GM23338 (cell line): Measurements from ENCODE around the gene NUDT6. TPM values are rescaled to one million over a fixed set of nuclear protein-coding genes. Genes with fewer than 3 reads are reported as not detected.
A peak's percentile ranks its signal among the peaks of the same experiment; 100 is the strongest.

Source experiments
- ATAC-seq: fragments of 200-7000 bp; cut with Tn5 transposase; 3 replicates; pipeline ENCODE4 v1.9.1; 2020
- DNase-seq: peaks from one replicate; pipeline ENCODE4 v3.0.0-alpha.2; 2015; ENCODE audit warnings: low spot score
- H2AFZ ChIP-seq: fragments of 200-600 bp; sonication (generic); 2 replicates; pipeline ENCODE4 v1.8.0; 2016; ENCODE audit warnings: antibody characterized with exemption, mild to moderate bottlenecking, moderate library complexity
- H3F3A ChIP-seq: fragments of 200-600 bp; sonication (generic); replicated peaks from 2 replicates; pipeline ENCODE4 v1.8.0; 2017; ENCODE audit warnings: antibody characterized with exemption, mixed run types, low read depth
- H3K27ac ChIP-seq: fragments of 200-600 bp; sonication (generic); 2 replicates; pipeline ENCODE4 v1.6.1; 2016; ENCODE audit warnings: low read depth
- H3K27me3 ChIP-seq: fragments of 200-600 bp; sonication (generic); 2 replicates; pipeline ENCODE4 v1.8.0; 2016; ENCODE audit warnings: mild to moderate bottlenecking, mixed run types, moderate library complexity; ENCODE audit not compliant: insufficient read depth
- H3K36me3 ChIP-seq: fragments of 200-600 bp; sonication (generic); 2 replicates; pipeline ENCODE4 v1.8.0; 2016; ENCODE audit warnings: mild to moderate bottlenecking; ENCODE audit not compliant: insufficient read depth
- H3K4me1 ChIP-seq: fragments of 200-600 bp; sonication (generic); 2 replicates; pipeline ENCODE4 v1.8.0; 2016; ENCODE audit warnings: mild to moderate bottlenecking, moderate library complexity; ENCODE audit not compliant: insufficient read depth
- H3K4me2 ChIP-seq: fragments of 200-600 bp; sonication (generic); 2 replicates; pipeline ENCODE4 v1.7.1; 2017; ENCODE audit warnings: mixed run types
- H3K4me3 ChIP-seq: fragments of 200-600 bp; sonication (generic); 2 replicates; pipeline ENCODE4 v1.6.1; 2016; ENCODE audit warnings: mixed run types
- H3K79me2 ChIP-seq: fragments of 200-600 bp; sonication (generic); replicated peaks from 2 replicates; pipeline ENCODE4 v1.8.0; 2017; ENCODE audit warnings: mild to moderate bottlenecking; ENCODE audit not compliant: insufficient read depth
- H3K9me2 ChIP-seq: fragments of 200-600 bp; sonication (generic); 2 replicates; pipeline ENCODE4 v1.8.0; 2017; ENCODE audit not compliant: insufficient read depth
- H4K20me1 ChIP-seq: fragments of 200-600 bp; sonication (generic); replicated peaks from 2 replicates; pipeline ENCODE4 v1.8.0; 2017; ENCODE audit warnings: mild to moderate bottlenecking; ENCODE audit not compliant: insufficient read depth
- H3K27ac Mint-ChIP-seq: 2 replicates; pipeline ENCODE4 v1.8.0; 2020; ENCODE audit warnings: inconsistent platforms, mild to moderate bottlenecking, moderate library complexity, mixed read lengths
- H3K27me3 Mint-ChIP-seq: 3 replicates; pipeline ENCODE4 v1.8.0; 2022; ENCODE audit warnings: low read depth, mild to moderate bottlenecking, moderate library complexity, mixed read lengths, inconsistent platforms; ENCODE audit not compliant: insufficient read depth, poor library complexity
- H3K36me3 Mint-ChIP-seq: 3 replicates; pipeline ENCODE4 v1.8.0; 2021; ENCODE audit warnings: low read depth, mild to moderate bottlenecking, inconsistent platforms, moderate library complexity, mixed read lengths
- H3K4me1 Mint-ChIP-seq: 3 replicates; pipeline ENCODE4 v1.8.0; 2020; ENCODE audit warnings: mild to moderate bottlenecking, inconsistent platforms, mixed read lengths
- H3K4me3 Mint-ChIP-seq: 3 replicates; pipeline ENCODE4 v1.8.0; 2021; ENCODE audit warnings: moderate library complexity, mild to moderate bottlenecking, inconsistent platforms, mixed read lengths
- H3K9me3 Mint-ChIP-seq: 3 replicates; pipeline ENCODE4 v1.8.0; 2020; ENCODE audit warnings: moderate library complexity, mild to moderate bottlenecking, inconsistent platforms, mixed read lengths
- CREB1 ChIP-seq: fragments of 250-450 bp; sonication (Bioruptor Pico); IDR thresholded peaks from 2 replicates; pipeline ENCODE4 v1.5.0; 2020; ENCODE audit warnings: low read depth, mild to moderate bottlenecking, moderate library complexity
- EZH2 ChIP-seq: fragments of 200-600 bp; sonication (generic); IDR thresholded peaks from one replicate; pipeline ENCODE4 v1.8.0; 2017; ENCODE audit warnings: antibody characterized with exemption, mild to moderate bottlenecking, low read depth; ENCODE audit not compliant: unreplicated experiment
- POLR2AphosphoS5 ChIP-seq: IDR thresholded peaks from 2 replicates; pipeline ENCODE4 v1.6.1; 2016; ENCODE audit warnings: antibody characterized with exemption, low read depth
- long read RNA-seq: library from polyadenylated mRNA; unstranded; transcript quantifications from one replicate; pipeline ENCODE4 v2.0.0, GENCODE V29; 2020; ENCODE audit not compliant: unreplicated experiment
- polyA plus RNA-seq: library from polyadenylated mRNA; unstranded; fragments of >200 nt; fragmentation: Nextera tagmentation; extraction: Ambion mirVana; gene quantifications from 2 replicates; pipeline ENCODE4 v1.2.1, GENCODE V29; 2016
- total RNA-seq: library from RNA; depleted of rRNA; stranded (reverse); fragments of >200 nt; shearing (Covaris generic); gene quantifications from 2 replicates; pipeline ENCODE4 v1.2.3, GENCODE V29; 2014; rRNA removed
- TF ChIP-seq, protein P1 (sequence below): IDR thresholded peaks from one replicate; pipeline ENCODE4 v1.6.1; 2018; ENCODE audit warnings: antibody characterized with exemption; ENCODE audit not compliant: unreplicated experiment
- TF ChIP-seq, protein P2 (sequence below): IDR thresholded peaks from 2 replicates; pipeline ENCODE4 v1.6.1; 2016; ENCODE audit warnings: antibody characterized with exemption
- TF ChIP-seq, protein P3 (sequence below), 2 experiments: fragments of 200-600 bp in 1 of 2; sonication (generic) in 1 of 2; conservative IDR thresholded peaks; 2 replicates each; pipeline versions ENCODE4 v1.5.1 to v1.6.1; 2016 to 2017; ENCODE audit warnings: antibody characterized with exemption in 2 of 2, low read depth in 2 of 2, mild to moderate bottlenecking in 2 of 2, moderate library complexity in 1 of 2
- TF ChIP-seq, protein P4 (sequence below): fragments of 250-450 bp; sonication (Bioruptor Pico); IDR thresholded peaks from 2 replicates; pipeline ENCODE4 v1.5.0; 2020; ENCODE audit warnings: mild to moderate bottlenecking, moderate library complexity

NUDT6 gene, protein sequence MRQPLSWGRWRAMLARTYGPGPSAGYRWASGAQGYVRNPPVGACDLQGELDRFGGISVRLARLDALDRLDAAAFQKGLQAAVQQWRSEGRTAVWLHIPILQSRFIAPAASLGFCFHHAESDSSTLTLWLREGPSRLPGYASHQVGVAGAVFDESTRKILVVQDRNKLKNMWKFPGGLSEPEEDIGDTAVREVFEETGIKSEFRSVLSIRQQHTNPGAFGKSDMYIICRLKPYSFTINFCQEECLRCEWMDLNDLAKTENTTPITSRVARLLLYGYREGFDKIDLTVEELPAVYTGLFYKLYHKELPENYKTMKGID
- 4.4 and 4.9 TPM in 2 replicates for total RNA-seq
- polyA plus RNA-seq, result 9.1 TPM in 2 replicates
- long read RNA-seq, partial matches to known transcripts, result 8 of 14 reads
- long read RNA-seq, other reads (novel, unspliced or antisense), result 3 of 14 reads

DNA sequence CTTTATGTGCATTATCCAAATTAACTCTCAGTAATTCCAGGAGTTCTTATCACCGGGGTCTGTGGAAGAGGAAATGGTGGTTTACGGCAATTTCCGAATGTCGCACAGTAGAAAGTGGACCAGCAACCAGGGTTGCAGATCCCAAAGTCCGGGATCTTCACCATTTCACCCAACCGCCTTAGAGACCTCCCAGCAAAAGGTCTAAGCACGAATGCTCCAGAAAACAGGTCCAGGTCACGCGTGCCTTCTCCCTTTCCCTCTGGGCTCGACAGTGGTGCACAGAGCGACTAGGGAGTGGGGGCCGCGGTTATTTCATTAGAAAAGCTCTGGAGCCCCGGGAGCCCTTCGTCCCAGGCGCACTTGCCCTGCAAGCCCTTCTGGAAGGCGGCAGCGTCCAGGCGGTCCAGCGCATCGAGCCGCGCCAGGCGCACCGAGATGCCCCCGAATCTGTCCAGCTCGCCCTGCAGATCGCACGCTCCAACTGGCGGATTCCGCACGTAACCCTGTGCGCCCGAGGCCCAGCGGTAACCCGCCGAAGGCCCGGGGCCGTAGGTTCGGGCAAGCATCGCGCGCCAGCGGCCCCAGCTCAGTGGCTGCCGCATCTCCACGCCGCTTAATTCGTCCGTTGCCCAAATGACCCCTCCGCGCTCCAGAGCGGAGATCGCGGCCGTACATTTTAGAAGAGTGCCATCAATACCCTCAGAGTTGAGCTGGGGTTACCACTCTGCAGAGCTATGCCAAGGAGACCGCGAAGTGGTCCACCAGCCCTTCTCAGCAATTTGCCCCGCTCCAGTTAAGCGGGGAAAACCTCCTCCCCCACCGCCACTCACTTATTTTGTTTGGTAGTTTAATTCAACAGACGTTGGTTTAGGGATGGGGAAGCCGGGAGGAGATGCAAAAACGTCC is at the start of gene NUDT6:
Gene NUDT6 (minus strand): TSS at position 627 of the 906 bp plus-strand sequence. CDS start 25 bp downstream, at position 602.
- H3K4me1 ChIP-seq, result peaks cover 27% of the 10 kb centered on the region
- peaks cover 10% of the 10 kb centered on the region; the same call in 2 of the 3 replicates for H3K4me1 Mint-ChIP-seq
- no peaks in the 10 kb centered on the region for H3K27me3 ChIP-seq
- DNase-seq (peak; percentile 86), ATAC-seq (peak; percentile 86)
- TF ChIP-seq CREB1 (CRISPR knock-in tag), result 0 out of 2 replicates have a peak, but pooled peaks have one; percentile 32
- TF ChIP-seq, protein P1, sequence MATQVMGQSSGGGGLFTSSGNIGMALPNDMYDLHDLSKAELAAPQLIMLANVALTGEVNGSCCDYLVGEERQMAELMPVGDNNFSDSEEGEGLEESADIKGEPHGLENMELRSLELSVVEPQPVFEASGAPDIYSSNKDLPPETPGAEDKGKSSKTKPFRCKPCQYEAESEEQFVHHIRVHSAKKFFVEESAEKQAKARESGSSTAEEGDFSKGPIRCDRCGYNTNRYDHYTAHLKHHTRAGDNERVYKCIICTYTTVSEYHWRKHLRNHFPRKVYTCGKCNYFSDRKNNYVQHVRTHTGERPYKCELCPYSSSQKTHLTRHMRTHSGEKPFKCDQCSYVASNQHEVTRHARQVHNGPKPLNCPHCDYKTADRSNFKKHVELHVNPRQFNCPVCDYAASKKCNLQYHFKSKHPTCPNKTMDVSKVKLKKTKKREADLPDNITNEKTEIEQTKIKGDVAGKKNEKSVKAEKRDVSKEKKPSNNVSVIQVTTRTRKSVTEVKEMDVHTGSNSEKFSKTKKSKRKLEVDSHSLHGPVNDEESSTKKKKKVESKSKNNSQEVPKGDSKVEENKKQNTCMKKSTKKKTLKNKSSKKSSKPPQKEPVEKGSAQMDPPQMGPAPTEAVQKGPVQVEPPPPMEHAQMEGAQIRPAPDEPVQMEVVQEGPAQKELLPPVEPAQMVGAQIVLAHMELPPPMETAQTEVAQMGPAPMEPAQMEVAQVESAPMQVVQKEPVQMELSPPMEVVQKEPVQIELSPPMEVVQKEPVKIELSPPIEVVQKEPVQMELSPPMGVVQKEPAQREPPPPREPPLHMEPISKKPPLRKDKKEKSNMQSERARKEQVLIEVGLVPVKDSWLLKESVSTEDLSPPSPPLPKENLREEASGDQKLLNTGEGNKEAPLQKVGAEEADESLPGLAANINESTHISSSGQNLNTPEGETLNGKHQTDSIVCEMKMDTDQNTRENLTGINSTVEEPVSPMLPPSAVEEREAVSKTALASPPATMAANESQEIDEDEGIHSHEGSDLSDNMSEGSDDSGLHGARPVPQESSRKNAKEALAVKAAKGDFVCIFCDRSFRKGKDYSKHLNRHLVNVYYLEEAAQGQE, result peak; percentile 22
- peak; percentile 71 for TF ChIP-seq POLR2AphosphoS5
- TF ChIP-seq, protein P2, sequence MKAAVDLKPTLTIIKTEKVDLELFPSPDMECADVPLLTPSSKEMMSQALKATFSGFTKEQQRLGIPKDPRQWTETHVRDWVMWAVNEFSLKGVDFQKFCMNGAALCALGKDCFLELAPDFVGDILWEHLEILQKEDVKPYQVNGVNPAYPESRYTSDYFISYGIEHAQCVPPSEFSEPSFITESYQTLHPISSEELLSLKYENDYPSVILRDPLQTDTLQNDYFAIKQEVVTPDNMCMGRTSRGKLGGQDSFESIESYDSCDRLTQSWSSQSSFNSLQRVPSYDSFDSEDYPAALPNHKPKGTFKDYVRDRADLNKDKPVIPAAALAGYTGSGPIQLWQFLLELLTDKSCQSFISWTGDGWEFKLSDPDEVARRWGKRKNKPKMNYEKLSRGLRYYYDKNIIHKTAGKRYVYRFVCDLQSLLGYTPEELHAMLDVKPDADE, result no peak; the same call in 1 of the 2 replicates
- no peak for TF ChIP-seq EZH2
- TF ChIP-seq, protein P3, sequence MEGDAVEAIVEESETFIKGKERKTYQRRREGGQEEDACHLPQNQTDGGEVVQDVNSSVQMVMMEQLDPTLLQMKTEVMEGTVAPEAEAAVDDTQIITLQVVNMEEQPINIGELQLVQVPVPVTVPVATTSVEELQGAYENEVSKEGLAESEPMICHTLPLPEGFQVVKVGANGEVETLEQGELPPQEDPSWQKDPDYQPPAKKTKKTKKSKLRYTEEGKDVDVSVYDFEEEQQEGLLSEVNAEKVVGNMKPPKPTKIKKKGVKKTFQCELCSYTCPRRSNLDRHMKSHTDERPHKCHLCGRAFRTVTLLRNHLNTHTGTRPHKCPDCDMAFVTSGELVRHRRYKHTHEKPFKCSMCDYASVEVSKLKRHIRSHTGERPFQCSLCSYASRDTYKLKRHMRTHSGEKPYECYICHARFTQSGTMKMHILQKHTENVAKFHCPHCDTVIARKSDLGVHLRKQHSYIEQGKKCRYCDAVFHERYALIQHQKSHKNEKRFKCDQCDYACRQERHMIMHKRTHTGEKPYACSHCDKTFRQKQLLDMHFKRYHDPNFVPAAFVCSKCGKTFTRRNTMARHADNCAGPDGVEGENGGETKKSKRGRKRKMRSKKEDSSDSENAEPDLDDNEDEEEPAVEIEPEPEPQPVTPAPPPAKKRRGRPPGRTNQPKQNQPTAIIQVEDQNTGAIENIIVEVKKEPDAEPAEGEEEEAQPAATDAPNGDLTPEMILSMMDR (conservative IDR thresholded peaks at IDR 0.05; ENCODE audit: low read depth in 2 of 2), result no peak
- TF ChIP-seq, protein P4, sequence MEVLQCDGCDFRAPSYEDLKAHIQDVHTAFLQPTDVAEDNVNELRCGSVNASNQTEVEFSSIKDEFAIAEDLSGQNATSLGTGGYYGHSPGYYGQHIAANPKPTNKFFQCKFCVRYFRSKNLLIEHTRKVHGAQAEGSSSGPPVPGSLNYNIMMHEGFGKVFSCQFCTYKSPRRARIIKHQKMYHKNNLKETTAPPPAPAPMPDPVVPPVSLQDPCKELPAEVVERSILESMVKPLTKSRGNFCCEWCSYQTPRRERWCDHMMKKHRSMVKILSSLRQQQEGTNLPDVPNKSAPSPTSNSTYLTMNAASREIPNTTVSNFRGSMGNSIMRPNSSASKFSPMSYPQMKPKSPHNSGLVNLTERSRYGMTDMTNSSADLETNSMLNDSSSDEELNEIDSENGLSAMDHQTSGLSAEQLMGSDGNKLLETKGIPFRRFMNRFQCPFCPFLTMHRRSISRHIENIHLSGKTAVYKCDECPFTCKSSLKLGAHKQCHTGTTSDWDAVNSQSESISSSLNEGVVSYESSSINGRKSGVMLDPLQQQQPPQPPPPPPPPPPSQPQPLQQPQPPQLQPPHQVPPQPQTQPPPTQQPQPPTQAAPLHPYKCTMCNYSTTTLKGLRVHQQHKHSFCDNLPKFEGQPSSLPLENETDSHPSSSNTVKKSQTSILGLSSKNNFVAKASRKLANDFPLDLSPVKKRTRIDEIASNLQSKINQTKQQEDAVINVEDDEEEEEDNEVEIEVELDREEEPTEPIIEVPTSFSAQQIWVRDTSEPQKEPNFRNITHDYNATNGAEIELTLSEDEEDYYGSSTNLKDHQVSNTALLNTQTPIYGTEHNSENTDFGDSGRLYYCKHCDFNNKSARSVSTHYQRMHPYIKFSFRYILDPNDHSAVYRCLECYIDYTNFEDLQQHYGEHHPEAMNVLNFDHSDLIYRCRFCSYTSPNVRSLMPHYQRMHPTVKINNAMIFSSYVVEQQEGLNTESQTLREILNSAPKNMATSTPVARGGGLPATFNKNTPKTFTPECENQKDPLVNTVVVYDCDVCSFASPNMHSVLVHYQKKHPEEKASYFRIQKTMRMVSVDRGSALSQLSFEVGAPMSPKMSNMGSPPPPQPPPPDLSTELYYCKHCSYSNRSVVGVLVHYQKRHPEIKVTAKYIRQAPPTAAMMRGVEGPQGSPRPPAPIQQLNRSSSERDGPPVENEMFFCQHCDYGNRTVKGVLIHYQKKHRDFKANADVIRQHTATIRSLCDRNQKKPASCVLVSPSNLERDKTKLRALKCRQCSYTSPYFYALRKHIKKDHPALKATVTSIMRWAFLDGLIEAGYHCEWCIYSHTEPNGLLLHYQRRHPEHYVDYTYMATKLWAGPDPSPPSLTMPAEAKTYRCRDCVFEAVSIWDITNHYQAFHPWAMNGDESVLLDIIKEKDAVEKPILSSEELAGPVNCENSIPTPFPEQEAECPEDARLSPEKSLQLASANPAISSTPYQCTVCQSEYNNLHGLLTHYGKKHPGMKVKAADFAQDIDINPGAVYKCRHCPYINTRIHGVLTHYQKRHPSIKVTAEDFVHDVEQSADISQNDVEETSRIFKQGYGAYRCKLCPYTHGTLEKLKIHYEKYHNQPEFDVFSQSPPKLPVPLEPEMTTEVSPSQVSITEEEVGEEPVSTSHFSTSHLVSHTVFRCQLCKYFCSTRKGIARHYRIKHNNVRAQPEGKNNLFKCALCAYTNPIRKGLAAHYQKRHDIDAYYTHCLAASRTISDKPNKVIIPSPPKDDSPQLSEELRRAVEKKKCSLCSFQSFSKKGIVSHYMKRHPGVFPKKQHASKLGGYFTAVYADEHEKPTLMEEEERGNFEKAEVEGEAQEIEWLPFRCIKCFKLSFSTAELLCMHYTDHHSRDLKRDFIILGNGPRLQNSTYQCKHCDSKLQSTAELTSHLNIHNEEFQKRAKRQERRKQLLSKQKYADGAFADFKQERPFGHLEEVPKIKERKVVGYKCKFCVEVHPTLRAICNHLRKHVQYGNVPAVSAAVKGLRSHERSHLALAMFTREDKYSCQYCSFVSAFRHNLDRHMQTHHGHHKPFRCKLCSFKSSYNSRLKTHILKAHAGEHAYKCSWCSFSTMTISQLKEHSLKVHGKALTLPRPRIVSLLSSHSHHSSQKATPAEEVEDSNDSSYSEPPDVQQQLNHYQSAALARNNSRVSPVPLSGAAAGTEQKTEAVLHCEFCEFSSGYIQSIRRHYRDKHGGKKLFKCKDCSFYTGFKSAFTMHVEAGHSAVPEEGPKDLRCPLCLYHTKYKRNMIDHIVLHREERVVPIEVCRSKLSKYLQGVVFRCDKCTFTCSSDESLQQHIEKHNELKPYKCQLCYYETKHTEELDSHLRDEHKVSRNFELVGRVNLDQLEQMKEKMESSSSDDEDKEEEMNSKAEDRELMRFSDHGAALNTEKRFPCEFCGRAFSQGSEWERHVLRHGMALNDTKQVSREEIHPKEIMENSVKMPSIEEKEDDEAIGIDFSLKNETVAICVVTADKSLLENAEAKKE, result no peak
- H3K27ac Mint-ChIP-seq, result peak within 1 kb of the TSS; percentile 95
- no peaks in the 10 kb centered on the region for H3K36me3 ChIP-seq
- H2AFZ ChIP-seq, result peak within 1 kb of the TSS; percentile 99
- no peaks in the 10 kb centered on the region for H3K9me3 Mint-ChIP-seq
- H3K4me3 ChIP-seq, result peak within 1 kb of the TSS; percentile 87
- no peak within 1 kb of the TSS; the same call in 2 of the 3 replicates for H3K4me3 Mint-ChIP-seq
- peaks cover 46% of the 10 kb centered on the region for H3K79me2 ChIP-seq
- H3K36me3 Mint-ChIP-seq, result no peaks in the 10 kb centered on the region
- no peaks in the 10 kb centered on the region for H3K27me3 Mint-ChIP-seq
- no peaks in the 10 kb centered on the region for H4K20me1 ChIP-seq
- peak within 1 kb of the TSS; percentile 96 for H3K27ac ChIP-seq
- no peaks in the 10 kb centered on the region for H3K9me2 ChIP-seq
- 0 out of 2 replicates have a peak, but pooled peaks cover 4% of the 10 kb centered on the region for H3F3A ChIP-seq
- peak within 1 kb of the TSS; percentile 97 for H3K4me2 ChIP-seq
